Cortex of kidney (tissue), 1 donor: ENCODE results near the gene GJA1.
"Not testable (repeated sequence)": the region's sequence is repeated elsewhere in the genome, so short reads cannot be mapped to it uniquely, and the experiment has no call there.

ENCODE experiments used
- DNase-seq: peaks from one replicate; lab custom pipeline; 2025; lab: John Stamatoyannopoulos, UW

Gene GJA1

DNA sequence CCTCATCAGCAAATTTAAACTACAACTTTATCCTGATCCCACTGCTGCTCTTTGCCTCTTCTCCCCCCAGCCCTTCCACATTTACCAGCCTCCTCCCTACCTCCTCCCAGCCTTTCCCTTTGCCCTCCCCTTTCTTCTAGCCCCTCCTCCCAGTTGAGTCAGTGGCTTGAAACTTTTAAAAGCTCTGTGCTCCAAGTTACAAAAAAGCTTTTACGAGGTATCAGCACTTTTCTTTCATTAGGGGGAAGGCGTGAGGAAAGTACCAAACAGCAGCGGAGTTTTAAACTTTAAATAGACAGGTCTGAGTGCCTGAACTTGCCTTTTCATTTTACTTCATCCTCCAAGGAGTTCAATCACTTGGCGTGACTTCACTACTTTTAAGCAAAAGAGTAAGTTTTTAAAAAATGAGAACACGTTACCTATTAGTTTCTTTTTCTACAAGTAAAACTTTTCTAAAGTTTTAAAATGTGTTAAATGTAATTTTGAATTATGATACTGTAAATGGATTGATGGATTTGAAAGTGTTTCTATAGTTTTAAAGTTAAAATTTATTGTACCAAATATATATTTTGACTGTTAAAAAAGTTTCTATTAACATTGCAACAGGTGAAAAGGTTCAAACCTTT, at the start of gene GJA1:
Gene GJA1 (plus strand): TSS at position 203 of the 626 bp plus-strand sequence. CDS start 11,202 bp downstream, outside the sequence.
- DNase-seq, result no peak

DNA sequence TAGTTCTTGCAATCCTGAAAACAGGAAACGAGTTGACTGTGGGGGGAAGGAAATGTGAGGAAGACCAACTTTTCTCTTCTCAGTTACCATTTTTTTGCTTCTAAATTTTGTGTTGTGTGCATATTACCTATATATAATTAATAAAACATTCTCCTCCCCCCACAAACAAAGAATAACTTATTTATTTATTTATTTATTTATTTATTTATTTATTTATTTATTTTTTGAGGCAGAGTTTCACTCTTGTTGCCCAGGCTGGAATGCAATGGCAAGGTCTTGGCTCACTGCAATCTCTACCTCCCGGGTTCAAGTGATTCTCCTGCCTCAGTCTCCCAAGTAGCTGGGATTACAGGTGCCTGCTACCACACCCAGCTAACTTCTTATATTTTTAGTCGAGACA, 48.9 kb upstream of the GJA1 start:
- DNase-seq, result not testable (repeated sequence)

DNA sequence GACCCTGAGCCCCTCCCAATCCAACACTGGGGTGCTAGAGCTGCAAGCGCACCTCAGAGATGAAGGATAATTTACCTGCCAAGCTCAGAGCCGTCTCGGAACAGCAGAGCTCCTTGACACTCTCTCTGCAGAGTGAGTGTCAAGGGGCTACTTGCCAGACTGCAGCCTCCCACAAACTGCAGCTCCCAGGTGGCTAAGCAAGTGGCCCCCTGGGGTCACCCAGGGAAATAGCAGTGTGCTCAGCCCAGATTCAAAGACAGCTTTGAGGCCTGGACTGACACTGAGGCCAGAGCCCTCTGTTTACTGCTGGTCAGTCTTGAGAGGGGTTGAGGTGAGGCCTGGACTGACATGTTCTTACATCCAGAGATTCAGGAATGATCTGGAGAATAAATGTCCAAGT, 46.0 kb upstream of the GJA1 start:
- DNase-seq, result no peak

DNA sequence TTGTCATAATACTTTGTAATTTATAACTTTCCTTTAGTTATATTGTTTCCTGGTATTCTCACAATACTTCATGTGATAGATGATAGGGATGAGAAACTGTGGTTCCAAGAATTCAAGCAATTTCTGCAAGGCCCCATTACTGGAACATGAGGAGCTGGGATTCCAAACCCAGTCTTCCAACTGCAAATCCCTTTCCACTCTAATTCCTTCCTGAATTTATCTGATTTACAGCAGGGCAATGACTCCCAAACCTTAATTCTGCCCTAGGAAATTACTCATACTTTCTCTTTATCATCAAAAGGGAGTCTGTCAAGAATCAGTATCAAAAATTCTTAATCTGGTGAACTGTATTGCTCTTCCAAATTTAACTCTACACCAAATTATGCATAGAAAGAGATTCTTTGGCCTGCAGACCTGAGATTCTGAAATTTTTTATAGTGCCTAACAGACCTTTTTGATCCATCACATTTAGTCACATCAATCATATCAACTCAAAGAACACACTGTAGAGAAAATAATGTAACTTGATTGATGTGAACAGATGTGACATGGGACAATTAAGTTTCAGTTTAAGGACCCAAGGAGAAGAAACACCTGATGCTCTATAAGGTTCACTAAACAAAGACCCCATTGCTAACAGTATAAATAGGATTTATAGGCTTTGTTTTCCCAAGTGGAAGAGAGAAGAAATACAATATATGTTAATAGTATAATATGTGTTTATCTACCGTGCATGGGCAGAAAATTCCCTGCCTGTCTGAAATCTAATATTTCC, 41.5 kb upstream of the GJA1 start:
- no peak for DNase-seq

DNA sequence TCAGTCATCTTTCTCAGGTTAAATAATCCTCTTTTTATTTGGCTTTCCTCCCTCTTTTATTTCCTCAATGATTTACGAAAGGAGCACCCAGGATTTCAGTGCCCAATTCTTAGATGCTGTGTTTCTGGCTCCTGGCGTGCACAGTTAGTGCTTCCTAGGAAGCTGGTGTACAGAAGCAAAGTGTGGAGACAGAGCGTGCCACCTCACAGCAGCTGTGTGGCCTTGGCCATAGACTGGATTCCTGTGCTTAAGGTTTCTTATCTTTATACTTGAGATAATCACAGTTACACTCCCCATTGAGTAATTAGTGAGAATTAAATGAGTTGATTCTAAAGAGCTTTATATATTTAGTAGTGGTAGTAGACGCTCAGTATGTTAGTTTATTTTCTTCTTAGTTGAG, 39.7 kb upstream of the GJA1 start:
- DNase-seq, result no peak

DNA sequence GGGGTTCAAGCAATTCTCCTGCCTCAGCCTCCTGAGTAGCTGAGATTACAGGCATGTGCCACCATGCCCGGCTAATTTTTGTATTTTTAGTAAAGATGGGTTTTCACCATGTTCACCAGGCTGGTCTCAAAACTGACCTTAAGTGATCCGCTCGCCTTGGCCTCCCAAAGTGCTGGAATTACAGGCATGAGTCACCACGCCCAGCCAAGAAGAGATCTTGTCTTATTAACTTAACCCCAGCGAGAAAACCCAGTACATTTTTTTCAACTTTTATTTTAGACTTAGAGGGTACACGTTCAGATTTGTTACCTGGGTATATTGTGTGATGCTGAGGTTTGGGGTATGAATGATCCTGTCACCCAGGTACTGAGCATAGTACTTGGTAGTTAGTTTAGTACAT, 38.3 kb upstream of the GJA1 start:
- not testable (repeated sequence) for DNase-seq

DNA sequence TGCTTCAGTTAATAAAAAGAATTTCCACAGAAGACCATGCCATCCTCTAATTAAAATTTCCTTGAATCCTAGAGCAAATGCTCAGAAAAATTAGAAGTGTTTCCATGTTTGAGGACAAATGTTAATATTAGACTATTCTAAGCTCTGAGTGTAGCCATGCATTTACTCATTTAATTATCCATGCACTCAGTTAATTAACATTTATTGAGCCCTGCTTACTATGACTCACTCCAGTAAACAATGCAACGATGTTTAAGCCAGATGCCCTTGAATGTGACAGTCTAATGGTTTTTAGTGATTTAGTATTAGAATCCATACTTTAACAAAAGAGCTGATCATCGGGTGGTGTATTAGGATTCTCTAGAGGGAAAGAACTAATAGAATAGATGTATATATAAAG, 37.3 kb upstream of the GJA1 start:
- DNase-seq, result no peak

DNA sequence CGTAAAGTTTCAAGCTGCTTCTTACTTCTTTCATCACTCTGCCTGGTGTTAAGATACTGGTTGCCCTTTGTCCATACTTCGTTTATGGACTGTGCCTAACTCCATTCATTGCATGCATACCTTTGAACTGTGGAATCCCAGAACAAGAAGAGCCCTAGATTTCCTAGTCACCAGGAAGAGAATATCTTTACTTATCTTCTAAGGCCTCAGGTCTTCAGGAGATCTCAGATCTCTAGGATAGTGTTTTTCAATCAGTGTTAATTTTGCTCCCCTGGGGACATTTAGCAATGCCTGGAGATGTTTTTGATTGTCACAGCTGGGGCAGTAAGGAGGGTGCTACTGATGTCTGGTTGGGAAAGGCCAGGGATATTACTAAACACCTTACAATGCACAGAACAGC, 35.5 kb upstream of the GJA1 start:
- DNase-seq, result no peak

DNA sequence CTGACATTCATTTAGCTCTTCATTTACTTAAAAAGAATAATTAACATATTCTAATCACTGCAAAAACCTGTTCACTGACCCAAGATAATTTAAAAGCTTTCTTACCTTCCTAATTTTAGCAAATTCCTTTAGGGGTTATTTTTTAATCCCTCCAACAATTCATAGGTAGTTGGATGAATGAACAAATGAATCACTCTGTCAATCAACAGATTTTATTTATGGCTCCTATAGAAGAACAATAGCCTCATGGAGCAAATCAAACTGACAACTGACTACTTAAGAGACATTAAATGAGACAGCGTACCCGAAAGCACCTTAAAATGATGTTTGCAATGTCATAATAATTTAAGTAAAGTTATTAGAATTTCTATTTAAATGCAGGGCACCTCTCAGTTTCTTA, 31.5 kb upstream of the GJA1 start:
- no peak for DNase-seq

DNA sequence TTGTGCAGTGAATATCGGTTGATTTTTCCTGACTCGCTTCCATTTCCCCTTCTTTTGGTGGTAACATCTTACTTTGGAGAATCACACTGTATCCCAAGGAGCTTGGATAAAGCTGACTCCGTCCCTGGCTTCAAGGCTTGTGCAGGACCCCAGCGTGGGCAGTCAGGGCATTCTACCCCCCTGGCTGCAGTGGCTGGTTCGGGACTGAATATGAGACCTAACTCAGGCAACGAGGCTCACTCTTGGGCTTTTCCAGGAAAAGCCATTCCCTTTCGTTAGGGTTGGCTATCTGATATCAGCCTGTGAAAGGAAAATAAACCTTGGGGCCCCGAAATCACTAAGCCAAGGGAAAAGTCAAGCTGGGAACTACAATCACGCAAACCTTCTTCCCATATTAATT, 30.1 kb upstream of the GJA1 start:
- DNase-seq, result no peak

DNA sequence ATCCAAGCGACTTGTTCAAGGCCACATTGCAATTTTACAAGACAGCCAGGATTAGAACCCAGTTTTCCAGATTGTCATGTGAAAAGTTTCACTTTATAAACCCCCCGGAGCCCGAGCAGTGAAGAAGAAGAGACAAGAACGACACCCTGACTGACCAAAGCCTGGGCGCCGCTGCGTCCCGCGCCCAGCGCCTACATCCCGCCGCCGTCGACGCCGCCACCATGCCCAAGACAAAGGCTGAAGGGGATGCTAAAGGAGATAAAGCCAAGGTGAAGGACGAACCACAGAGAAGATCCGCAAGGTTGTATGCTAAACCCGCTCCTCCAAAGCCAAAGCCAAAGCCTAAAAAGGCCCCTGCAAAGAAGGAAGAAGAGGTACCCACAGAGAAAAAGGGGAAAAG, 27.1 kb upstream of the GJA1 start:
- DNase-seq, result no peak

DNA sequence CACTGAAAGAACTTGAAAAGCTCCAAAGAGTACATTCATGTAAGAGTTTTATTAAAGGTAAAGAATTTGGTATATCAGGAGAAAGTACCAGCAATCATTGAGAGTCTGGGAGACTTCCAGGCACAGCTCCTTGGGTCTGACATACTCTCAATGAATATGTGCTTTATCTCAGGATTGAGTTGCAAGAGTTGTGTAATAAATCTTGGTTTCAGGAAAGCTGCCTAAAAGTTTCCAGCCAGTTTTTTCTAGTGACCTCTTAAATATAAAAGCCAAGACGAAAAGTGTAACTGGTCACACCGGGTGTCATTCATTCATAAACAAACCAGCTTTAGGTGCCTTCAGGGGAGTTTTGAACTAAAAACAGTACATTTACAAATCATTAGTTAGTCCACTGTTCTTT, 21.6 kb upstream of the GJA1 start:
- DNase-seq, result no peak

DNA sequence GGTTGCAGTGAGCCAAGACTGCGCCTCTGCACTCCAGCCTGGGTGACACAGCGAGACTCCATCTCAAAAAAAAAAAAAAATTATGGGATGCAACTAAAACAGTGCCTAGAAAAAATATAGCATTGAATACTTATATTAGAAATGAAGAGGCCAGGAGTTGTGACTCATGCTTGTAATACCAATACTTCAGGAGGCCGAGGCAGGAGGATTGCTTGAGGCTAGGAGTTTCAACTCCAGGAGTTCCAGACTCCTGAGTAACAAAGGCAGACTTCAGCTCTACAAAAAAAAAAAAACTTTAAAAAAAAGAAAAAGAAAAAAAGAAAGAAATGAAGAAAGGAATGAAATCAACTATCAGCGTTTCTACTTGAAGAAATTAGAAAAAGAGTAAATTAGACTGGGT, 17.1 kb upstream of the GJA1 start:
- no peak for DNase-seq

DNA sequence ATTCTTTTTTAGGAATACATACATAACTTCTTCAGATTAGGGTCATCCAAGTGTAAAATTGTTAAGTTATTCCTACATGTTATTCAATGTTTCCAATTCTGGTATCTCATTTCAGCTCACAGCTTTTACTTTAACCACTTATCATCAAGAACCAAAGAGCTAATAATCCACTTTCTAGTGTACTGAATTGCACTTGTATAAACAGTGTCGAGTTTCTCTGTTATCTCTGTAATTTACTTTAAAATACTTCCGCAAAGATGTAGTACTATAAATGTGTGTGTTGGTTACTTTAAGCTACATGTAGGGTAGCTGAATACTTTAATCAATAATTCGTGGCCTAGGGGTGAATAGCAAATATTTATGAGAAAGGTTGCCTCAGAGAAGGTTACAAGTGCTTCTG, 8.8 kb upstream of the GJA1 start:
- no peak for DNase-seq

DNA sequence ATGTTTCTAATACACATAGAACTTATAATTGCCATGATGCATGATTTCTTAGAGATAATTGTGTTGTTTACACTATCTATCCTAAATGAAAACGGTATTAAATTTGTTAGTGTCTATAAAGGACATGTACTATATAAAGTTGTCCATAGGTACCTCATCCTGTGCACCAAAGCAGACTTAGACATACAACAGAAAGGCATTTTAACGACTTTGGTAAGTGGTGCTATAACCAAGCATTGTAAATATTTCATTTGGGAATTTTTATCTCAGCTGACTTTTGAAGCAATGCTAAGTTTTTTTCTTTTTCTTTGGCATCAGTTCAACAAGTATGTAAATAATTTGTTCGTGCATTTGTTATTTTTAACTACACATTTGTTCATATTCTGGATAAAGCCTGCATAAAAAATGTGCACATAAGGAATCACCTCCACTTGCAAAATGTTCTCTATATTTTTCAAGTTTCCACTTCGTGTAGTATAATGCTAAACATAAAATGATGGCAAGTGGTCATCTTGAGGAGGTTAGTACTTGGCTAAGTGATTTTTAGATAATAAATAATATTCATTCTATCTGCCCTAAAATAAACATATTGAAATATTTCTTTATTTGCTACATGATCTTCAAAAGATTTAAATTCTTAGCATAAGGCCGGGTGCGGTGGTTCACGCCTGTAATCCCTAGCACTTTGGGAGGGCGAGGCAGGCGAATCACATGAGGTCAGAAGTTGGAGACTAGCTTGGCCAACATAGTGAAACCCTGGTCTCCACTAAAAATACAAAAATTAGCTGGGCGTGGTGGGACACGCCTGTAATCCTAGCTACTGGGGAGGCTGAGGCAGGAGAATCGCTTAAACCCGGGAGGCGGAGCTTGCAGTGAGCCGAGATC, 6.3 kb upstream of the GJA1 start:
- DNase-seq, result no peak

DNA sequence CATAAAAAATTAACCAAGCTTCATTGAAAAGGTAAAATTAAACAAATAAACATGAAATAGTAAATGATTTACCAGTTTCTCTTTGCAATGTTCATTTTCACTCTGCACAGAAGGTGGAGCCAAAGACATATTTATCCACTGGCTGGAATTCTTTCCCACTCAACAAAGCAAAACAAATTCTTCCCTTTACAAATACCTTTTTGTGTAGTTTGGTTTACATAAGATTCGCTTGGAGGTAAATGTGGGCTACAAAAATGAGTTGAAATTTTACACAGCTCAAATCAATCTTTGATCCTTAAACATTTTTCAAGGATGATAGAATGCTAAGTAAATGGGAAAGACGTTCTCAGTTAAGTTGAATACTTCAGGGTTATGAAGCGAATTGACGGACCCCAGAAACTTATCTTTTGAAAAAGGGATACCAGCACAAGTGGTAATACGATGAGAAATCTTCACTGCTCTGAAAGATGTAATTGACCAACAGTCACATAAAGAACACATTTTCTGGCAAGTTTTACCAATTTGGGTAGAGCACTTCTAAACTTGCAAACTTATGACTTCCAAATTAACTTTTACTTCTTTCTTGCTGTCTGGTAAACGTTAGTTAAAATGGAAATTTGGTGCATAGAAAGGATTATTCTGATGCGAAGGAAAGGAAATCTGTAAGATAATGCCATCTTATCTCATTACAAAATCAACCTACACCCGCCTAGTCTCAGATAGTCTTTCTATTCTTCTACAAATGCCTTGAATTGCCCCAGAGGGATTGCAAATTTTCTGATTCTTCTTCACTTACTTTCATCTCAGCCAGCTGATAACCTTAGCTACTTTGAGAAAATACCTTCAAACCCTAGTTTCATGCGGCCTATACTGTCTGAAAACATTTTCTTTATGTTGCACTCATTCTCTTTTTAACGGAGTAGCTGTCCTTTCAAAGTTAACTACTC, 4.7 kb upstream of the GJA1 start:
- DNase-seq, result no peak

DNA sequence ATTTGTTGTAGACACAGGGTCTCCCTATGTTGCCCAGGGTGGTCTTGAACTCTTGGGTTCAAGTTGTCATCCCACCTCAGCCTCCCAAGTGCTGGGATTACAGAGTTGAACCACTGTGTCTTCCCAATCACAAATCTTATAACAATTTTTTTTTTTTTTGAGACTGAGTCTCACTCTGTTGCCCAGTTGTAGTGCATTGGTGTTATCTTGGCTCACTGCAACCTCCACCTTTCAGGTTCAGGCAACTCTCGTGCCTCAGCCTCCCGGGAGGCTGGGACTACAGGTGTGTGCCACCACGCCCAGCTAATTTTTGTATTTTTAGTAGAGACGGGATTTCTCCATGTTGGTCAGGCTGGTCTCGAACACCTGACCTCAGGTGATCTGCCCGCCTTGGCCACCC, 3.7 kb upstream of the GJA1 start:
- not testable (repeated sequence) for DNase-seq

DNA sequence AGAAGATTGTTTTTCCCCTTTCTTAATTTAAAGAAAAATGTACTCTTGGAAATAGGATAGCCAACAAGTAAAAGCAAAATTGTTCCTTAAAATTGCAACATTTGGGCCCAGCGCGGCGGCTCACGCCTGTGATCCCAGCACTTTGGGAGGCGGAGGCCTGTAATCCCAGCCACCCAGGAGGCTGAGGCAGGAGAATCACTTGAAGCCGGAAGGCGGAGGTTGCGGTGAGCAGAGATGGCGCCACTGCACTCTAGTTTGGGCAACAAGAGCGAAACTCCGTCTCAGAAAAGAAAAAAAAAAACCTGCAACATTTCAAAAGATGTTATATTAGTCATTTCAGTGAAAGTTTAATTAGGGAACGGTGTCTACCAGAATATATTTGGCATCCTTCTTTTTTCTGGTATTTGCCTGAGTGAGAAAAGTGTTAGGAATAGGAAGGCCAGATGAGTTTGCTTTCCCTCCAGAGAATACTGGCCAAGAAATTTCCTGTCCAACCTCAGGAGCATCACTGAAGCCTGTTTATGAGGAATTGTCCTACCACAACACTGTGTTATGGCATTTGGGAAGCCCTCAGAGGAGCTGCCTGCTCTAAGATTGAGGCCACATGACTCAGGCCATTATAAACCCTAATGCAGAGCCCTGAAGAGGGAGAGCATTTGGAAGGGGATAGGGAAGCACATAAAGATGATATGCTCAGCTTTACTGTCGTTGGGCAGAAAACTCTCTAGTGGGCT, 1.2 kb upstream of the GJA1 start:
- no peak for DNase-seq

DNA sequence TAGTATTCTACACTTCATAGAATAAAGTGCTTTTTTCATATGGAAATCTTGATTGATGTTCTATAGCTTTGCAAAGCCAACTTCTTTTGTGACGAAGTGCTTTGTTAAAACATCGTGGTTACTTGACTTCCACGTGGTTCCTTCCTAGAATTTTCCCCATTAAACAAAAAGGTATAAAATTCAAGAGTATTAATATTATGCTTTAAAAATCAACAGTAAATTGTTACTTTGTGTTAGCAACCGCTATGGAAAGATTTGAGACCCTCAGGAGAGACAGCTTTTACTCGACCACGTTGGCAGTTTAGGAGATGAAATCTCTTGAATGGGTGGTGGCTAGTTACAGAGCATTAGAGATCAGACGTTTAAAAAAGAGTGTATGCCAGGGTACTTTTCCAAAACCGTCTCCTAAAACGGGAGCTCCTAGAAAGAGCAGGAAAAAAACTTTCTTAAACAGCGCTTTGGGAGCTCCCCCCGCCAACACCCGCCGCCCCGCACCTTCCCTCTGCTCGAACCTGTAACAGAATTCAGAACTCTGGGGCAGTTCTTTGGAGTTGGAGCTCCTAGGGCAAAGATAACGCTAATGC, 920 bp downstream of the GJA1 start:
- DNase-seq, result no peak

DNA sequence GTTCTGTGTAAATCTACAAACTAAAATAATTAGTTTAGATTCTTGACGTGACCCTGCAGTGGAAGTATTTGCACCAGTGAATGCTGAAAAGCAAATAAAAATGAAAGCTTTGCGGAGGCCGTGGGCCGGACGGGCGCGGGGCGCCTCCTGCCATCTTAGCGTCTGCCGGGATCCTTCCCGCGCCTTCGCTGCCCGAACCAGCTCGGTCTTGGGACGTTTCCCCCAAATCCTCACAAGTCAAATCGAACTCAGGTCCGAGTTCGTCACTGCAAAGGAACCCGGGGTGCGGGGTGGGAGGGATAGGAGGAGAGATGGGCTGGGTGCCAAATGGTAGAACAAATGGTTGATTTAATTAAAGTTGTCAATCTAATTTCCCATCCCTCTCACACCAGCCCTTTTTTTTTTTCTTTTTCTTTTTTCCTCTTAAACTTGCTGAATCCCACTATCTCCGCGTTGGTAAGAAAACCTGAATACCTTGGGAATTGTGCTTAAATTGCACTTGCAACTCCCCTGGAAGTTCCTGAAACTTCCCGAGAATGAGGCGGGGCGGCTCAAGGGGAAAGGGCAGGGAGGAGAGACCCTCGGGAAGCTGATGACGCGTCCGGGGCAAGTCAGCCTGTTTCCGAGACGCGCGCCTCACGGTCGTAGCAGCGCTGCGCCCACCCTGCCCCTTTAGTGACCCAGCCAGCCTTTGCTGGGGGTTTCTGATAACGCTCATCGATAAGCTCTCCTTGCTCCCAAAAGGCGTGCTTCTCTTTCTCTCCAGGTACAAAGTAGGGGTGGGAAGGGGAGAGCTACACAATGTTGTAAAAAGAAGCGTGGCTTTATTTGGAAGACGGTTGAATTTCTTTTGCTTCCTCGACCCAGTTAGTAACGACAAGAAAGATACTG, 1.8 kb downstream of the GJA1 start:
- no peak for DNase-seq
